GM19395 (cell line): ENCODE measurements around the gene DNAJB5.
"Not testable (repeated sequence)": the region's sequence is repeated elsewhere in the genome, so short reads cannot be mapped to it uniquely, and the experiment has no call there.

Source experiments
- ATAC-seq: cut with Tn5 transposase; IDR thresholded peaks from one replicate; pipeline ENCODE4 v1.9.1; 2021; ENCODE audit warnings: mild to moderate bottlenecking, moderate library complexity; ENCODE audit not compliant: unreplicated experiment

DNAJB5 gene

GRCh38 chr9:34989003-34989945, at the start of gene DNAJB5:
Gene DNAJB5 (plus strand): TSS chr9:34989745. CDS start chr9:34990631, 886 bp downstream.
- ATAC-seq = peak; percentile 94

DNA sequence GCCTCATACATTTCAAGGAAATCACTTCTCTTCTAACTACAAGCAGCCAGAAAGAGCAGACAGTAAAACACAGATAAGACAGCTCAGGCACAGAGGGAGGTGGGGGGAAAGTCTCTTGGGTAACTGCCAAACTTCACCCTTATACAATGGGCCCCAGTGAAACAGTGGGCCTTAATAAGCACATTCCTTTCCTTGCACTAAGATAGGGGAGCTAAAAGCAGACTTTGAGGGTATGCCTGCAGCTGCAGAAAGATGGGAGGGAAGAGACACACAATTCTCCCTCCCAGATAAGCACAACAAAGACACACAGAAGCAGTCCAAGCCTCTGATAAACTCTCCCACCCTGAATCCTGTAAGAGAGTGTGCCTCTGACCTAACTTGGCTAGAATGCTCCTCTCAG, 49.6 kb upstream of the DNAJB5 start:
- not testable (repeated sequence) for ATAC-seq

DNA sequence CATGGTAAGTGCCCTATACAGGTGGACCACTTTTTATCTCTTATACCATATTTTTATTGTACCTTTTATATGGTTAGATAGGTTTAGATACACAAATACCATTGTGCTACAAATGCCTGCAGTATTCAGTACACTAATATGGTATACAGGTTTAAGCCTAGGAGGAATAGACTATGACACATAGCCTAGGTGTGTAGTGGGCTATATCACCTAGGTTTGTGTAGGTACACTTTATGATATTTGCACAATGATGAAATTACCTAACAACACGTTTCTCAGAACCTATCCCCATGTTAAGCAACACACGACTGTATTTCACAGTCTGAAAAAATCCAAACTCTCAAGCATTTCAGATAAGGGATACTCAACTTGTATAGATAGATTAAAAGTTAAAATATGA, 41.1 kb upstream of the DNAJB5 start:
- ATAC-seq = no peak

- no peak for ATAC-seq
Measured at GRCh38 chr9:34954225-34954624, 35.3 kb upstream of the DNAJB5 start.

DNA sequence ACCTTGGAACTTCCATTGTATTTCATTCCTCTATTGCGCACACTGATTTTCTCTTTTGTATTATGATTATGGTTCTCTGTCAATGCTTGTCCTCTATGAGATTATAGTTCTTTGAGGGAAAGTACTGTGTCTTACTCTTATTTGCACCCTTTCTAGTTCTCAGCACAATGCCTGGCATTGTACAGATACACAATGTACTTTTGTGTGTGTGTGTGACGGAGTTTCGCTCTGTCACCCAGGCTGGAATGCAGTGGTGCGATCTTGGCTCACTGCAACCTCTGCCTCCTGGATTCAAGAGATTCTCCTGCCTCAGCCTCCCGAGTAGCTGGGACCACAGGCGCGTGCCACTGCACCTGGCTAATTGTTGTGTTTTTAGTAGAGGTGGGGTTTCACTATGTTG, 33.5 kb upstream of the DNAJB5 start:
- ATAC-seq = not testable (repeated sequence)

GRCh38 chr9:34956648-34957047, 32.9 kb upstream of the DNAJB5 start:
- ATAC-seq = no peak

GRCh38 chr9:34957492-34958410, 31.8 kb upstream of the DNAJB5 start, which contains the start of gene PHF24:
Gene PHF24 (plus strand): TSS chr9:34958285. CDS start chr9:34971299, 13,014 bp downstream.
- no peak for ATAC-seq

GRCh38 chr9:34958411-34958982, 31.0 kb upstream of the DNAJB5 start:
- ATAC-seq = no peak

- no peak for ATAC-seq
Measured at GRCh38 chr9:34959461-34959860, 30.1 kb upstream of the DNAJB5 start.

GRCh38 chr9:34961574-34962490, 27.7 kb upstream of the DNAJB5 start:
- no peak for ATAC-seq

GRCh38 chr9:34962546-34962945, 27.0 kb upstream of the DNAJB5 start:
- ATAC-seq = no peak

DNA sequence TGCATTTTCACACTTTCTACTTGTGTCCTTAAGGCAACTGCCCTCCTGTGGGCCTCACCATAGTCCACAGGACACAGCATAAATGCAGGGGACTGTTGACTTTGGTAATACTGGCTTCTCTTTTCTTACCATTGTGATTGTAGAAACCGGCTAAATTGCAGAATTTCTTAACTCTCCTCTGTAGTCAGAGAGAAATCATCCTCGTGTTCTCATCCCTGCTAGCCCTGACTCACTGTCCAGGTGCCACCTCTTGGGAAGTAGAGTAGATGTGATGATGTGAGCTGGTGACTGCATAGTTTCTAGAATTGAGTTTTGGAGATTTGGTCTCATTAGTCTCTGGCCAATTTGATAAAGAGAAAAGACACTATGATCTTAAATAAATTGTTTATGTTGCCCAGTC, 26.0 kb upstream of the DNAJB5 start:
- ATAC-seq = no peak

DNA sequence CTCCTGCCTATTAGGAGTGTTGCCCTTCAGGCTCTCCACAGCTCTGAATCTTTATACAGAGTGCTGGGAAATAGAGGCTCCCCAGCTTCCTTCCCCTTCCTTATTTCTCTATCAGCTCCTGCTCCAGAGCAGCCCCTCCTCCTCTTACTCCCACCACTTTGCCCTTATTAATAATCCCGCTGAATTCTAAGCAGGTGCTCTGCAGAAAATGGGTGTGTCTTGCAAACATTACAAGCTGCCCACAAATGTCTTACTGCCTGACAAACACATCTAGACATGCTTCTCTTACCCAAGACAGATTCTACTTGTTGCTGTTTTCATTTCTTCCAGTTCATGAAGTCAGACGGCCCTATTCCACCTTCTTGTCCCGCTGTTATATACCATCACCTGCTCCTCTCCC, 25.1 kb upstream of the DNAJB5 start:
- ATAC-seq = no peak

- ATAC-seq = no peak
Measured at GRCh38 chr9:34971146-34971811, 18.3 kb upstream of the DNAJB5 start.

DNA sequence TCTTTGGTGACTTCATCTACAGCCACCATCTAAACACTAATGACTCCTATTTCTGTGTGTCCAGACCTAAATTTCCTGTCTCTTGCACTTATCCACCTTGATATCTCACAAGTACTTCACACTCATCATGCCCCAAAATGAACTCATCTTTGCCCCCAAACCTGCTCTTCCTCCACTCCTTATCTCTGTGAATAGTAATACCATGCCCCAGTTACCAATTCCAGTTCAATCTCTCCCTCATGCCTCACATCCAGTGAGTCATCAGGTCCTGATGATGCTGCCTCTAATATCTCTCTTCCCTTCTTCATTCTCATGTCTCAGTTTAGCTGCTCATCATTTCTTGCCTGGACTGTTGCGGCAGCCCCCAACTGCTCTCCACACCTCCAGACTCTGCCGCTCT, 14.9 kb upstream of the DNAJB5 start:
- ATAC-seq = no peak

GRCh38 chr9:34976441-34976840, 13.1 kb upstream of the DNAJB5 start:
- ATAC-seq = no peak

- ATAC-seq = no peak
Measured at GRCh38 chr9:34976992-34977391, 12.6 kb upstream of the DNAJB5 start.

DNA sequence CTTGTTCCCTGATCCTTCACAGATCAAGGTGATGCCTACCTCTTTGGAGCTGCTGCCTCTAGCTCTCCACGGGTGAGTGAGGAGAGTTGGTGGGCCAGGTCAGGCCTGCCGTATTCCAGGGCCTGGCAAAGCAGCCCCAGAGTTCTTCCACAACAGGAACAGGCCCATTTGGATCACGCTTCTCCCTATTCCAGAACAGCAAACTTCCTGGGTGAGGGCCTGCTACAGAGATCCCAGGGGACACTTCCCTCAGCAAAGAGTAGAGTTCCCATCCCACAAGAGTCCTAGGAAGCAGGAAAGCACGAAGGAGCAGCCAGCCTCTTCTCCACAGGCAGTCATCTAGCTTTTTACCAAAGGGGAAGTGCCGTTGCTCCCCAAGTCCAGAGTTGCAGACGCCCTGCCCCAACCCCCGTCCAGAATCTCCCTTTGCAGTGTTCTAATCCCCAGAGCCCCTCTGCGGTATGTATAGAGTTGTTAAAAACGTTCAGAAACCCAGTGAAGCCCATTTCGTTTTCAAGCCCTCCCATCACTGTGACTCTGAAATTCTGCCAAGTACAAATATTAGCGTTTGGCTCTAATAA, 9.3 kb upstream of the DNAJB5 start:
- no peak for ATAC-seq

DNA sequence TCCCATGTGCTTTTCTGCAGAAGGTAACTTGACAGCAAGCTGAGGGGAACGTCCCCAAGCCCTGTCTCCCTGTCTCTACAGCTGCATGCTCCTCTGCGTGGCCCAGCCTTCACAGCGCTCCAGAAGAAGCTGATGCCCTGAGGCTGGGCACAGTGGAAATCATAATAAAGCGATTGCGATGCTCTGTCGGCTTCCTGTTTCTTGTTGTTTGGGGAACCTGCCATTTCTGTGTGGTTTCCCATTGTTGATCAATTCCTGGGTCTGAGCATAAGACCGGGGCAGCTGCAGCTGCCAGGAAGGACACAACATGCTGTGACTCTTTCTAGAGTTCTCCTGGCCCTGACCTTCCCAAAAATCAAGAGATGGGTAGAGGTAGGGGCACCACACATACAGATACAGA, 7.2 kb upstream of the DNAJB5 start:
- no peak for ATAC-seq
